Activated naive CD4-positive, alpha-beta T cell (primary cell): ENCODE results near the gene PRSS21.

Source experiments
- DNase-seq, 4 experiments: peaks; one replicate each; lab custom pipeline; 2025; lab: John Stamatoyannopoulos, UW

PRSS21 gene, protein sequence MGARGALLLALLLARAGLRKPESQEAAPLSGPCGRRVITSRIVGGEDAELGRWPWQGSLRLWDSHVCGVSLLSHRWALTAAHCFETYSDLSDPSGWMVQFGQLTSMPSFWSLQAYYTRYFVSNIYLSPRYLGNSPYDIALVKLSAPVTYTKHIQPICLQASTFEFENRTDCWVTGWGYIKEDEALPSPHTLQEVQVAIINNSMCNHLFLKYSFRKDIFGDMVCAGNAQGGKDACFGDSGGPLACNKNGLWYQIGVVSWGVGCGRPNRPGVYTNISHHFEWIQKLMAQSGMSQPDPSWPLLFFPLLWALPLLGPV

DNA sequence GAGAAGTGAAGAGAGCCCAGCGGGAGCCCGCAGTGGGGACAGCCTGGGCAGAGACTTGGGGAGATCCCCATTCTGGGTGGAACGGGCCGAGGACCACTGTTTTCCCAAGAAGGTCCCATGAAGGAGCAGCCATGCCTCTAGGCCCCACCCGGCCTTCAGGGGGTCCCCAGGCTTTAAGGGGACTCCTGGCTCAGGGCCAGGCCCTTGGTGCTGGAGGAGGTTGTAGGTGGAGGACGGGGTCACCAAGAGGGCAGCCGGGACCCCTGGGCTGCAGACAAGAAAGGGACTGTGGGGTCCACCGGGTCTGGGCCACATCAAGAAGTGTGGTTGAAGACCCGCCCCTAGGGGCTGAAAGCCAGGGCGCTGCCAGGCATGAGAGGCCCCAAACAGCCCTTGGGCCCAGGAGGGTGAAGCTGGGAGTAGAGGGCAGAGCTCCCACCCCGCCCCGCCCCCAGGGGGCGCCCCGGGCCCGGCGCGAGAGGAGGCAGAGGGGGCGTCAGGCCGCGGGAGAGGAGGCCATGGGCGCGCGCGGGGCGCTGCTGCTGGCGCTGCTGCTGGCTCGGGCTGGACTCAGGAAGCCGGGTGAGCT, at the start of gene PRSS21:
Gene PRSS21 (plus strand): TSS at position 487 of the 589 bp plus-strand sequence. CDS start 32 bp downstream, at position 519.
- DNase-seq: peak in 1 of 4 experiments; percentile 15

DNA sequence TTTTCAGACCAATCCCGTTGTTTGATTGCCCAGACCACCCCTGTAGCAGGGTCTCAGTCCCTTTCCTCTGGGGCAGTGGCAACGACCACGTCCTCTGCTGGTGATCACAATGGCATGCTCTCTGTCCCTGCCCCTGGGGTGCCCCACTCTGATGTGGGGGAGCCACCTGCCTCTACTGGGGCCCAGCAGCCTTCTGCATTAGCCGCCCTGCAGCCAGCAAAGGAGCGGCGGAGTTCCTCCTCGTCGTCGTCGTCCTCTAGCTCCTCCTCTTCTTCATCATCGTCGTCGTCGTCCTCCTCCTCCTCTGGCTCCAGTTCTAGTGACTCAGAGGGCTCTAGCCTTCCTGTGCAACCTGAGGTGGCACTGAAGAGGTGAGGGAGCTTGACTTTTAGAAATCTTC, 49.1 kb upstream of the PRSS21 start:
- DNase-seq: no peak

DNA sequence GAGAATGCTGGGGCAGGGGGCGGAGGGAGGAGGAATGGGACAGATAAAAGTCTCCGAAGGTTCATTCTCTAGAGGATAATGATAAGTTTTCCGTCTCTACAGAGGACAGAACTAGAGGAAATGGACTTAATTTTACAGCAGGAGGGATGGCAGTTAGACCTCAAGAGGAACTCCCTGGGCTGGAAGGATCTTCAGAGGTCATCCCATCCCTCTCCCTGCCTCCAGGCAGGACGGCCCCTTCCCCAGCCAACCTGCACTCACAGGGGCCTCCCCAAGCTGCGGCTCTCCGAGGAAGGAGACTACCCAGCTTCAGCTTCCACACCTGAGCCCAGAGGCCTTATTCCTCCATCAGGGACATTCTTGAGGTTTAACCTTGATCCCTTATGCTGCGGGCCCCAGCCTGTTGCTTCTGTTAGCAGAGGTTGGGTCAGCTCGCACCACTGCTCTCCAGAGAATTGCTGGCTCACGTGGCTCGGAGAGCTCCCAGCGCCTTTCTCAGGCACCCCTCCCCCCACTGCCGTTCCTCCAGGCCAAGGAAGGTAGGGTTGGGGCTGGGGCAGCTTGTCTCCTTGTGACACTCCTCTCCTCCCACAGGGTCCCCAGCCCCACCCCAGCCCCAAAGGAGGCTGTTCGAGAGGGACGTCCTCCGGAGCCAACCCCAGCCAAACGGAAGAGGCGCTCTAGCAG, 48.5 kb upstream of the PRSS21 start:
- DNase-seq: no peak

DNA sequence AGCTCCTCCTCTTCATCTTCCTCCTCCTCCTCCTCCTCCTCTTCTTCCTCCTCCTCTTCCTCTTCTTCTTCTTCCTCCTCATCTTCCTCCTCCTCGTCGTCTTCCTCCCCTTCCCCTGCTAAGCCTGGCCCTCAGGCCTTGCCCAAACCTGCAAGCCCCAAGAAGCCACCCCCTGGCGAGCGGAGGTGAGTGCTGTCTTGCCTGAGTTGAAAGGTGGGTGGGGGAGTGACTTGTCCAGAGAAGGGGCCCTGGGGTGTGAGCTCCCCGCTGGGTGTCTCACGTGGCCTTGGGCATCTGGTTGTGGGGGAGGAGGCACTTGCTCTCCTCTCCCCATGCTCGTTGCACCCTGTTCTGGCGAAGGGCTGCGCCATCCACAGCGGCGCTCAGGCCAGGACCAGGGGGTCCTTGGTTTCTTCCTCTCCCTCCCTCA, 47.9 kb upstream of the PRSS21 start:
- no peak for DNase-seq

DNA sequence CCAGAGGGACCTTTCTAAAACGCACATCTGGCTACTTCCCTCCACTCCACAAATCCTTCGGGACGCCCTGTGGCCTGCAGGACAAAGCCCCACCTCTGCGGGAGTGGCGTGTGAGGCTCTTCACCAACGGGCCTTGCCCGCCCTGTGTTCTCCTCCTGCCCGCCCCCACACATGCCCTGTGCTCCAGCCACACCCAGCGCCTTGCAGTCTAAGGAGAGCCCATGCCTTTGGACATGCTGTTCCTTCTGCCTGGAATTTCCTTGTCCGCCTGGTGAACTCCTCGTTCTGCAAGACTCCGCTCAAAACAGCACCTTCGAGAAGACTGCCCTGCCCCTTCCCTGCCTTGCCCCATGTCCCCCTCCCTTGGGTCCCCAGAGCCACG, 47.4 kb upstream of the PRSS21 start:
- no peak for DNase-seq

DNA sequence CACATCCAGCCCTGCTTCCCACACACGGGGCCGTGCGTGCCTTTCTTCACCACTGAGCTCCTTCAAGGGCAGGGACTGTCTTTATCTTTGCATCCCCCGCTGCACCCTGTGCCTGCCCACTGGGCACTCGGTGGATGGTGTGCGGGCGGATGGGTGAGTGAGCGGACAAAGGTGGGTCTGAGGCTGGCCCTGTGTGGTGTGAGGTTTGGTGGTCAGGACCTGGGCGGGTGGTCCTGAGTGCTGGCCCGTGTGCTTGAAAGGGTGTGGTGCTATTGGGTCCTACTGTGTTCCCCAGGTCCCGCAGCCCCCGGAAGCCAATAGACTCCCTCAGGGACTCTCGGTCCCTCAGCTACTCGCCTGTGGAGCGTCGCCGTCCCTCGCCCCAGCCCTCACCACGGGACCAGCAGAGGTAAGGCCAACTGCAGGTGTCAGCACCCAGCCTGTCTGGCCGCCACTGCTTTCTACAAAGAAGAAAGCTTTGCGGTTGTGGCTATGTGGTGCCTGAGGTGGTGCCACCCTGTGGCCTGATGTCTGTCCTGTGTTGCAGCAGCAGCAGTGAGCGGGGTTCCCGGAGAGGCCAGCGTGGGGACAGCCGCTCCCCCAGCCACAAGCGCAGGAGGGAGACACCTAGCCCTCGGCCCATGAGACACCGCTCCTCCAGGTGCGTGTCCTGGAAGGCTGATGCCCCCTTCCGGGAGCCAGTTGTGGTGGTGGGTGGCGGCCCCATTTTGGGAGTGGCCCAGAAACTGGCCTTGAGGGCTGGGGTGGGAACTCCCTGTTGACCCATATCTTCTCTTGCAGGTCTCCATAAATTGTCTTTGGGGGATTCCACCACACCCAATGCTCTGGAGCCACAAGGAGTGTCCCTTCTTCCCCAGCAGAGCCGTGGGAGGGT, 46.7 kb upstream of the PRSS21 start:
- no peak for DNase-seq

DNA sequence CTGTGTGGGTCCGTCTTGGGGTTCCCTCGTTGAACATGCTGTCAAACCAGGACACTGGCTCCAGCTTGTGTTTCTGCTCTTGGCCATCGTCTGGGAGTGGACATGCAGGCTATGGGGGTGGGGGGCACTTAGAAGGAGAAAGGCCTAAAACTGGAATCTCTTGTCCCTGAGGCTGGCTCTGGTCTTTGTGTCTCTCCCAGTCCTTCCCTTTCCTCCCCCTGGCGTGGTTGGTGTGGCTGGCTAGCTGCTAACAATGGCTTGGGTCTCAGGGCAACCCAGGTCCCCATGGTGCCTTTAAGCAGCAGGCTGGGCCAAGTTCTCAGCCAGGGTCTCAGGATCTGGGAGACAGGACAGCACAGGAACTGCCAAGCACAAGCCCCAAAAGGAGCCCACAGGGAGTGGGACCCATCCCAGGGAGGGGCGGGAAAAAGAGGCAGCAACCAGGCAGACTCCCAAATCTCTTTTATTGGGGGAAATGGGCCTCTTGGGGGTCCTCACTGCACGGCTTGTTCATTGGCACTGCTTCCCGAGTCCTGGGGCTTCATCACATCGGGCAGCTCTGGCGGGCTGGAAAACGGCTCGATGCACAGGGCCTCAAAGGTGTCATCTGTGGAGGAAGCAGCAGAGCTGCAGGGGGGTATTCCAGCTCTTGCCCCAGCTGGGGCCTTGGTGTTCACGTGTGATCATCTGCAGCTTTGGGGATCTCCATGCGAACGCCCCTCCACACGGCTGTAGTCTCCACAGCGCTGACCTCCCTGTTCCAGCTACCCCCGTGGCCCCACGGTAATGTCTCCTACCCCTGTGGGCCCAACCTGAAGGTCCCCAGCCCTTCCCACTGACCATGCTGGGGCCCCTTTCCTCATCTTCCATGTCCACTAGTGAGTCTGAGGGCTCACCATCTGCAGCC, 45.3 kb upstream of the PRSS21 start:
- DNase-seq: no peak

DNA sequence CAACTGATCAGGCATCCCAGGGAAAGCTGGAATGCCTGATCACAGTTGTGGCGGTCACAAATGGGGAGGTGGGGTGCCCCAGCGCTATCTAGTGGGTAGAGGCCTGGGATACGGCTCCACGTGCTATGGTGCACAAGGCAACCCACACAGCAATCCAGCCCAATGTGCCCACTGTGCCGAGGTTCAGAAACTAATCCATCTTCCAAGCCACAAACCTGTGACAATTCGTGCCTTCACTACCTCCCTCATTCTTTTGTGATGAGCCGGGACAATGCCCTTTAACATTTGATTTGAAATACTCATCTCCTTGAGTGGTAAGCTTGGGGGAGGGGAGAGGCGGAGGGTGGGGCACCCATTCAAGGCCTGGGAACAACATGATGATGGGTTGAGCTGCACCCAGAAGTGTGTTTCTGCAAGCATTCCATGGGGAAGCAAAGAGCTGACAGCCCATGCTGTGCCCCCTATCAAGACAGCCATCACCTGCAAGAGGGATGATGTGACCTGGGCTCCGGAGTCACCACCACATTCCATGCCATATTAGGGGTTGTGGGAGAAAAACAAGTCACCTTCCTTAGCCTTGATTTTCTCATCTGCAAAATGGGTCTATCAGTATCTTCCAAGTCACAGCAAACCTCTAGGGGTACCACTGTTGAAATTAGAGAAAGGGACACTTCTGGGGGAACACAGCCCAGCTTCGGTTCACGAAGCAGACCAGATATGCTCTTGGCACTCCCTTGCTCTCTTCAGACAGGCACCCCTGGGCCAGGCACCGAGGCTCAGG, 43.7 kb upstream of the PRSS21 start:
- no peak for DNase-seq

DNA sequence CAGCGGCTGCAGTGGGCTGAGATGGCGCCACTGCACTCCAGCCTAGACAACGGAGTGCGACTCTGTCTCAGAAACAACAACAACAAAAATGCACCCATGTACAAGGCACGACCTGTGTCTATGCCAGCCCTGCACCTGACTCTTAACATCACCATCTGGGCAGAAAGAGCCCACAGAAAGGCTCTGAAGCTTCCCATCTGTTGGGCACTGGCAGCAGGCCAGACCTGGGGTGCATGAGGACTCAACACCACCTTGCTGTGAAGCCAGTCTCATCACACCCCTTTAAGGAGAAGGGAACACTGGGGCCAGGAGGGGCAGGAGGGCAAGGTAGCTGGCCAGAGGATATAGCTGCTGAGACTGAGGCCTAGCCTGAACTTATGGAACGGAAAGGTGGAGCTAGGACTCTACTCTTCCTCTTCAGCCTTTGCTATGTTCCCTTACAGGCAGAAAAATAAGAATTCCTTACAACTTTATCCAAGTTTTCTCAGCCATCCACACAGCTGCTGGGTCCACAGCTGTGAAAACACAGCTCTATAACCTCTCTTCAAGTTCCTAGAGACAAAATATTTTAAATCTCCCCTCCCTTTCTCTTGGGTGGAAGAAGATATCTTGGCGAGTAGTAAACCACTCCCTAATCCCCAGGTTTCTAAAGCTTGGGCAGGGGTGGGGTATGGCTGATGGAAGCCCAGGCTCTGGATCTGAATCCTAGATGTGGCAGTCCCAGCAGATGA, 42.7 kb upstream of the PRSS21 start:
- DNase-seq: no peak

DNA sequence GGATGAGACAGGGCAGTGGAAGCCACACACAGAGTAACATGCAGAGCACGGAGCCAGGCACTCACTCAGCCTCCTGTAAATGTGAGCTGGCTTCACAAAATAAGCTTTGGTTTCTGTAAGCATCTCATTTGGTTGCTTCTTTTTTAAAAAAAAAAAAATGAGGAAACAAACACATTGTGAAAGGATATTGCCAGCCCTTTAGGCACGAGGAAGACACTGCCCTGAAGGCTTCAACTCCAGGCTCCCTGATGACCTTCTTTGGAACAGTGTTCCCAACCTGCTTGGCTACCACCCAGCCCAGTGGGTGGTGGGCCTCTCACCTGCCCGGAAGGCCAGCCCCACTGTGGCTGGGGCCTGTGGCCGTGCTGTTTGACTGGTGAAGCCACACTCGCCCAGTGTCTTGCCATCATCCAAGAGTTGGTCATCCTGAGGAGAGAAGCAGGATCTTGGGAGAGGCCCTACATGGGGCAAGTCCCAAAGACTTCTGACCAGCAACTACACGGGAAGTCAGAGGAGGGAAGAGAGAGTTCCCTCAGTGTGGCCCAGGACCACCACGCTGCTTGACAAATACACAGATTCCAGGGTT, 41.8 kb upstream of the PRSS21 start:
- no peak for DNase-seq

DNA sequence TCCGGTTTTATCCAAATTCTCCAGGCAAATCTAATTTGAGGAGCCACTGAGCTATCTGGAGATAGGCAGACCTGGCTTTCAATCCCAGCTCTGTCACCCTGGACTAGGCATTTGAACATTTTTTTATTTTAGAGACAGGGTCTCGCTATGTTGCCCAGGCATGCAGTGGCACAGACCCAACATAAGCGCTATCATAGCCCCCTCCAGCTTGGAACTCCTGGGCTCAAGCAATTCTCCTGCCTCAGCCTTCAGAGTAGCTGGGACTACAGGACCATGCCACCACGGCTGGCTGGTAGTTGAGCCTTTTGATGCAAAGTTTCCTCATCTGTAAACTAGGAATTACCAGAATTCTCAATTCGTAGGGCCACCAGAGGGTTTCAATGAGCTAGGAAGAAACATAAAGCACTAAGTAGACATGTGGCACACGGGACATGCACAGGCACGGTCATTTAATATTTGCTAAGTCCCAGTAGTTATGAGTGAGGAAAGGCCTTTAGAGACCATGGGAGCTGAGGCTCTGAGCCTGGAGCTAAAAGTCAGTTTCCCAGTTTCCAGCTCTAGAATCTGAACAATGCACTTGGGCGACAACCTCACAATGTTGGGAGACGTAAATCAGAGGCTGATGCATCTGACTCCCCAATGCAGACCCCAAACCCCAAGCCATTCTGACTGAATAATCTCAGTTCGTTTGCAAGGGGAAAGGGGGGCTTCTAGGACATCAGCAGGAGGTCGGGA, 41.1 kb upstream of the PRSS21 start:
- DNase-seq: no peak

DNA sequence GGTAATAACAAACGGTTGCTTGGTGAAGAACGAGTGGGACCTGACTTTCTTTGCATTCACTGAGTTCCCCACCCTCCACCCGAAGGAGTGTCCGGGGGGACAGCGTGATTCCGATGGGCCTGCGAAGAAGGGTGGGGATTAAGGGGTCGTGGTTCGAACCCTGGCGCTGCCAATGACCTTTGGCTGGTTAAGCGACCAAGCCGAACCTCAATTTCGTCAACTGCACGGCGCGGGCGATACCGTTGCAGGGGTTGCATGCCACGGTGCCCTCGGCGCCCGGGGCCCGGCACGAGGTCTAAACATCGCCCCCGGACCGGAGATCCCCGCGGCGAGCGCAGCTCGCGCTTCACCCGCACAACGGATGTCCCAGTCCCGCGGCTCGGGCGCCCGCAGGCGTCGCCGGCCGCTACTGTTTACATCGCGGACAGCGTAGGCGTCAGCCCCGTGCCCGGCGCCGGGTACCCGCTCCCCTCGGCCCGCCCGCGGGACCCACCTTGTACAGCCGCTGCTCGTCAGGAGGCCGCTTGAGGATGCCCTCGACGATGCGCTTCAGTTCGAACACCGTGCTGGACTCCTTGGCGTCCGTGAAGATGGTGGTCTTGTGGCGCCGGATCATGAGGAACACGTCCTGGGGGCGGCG, 40.4 kb upstream of the PRSS21 start:
- DNase-seq: peak in 1 of 4 experiments; percentile 32

DNA sequence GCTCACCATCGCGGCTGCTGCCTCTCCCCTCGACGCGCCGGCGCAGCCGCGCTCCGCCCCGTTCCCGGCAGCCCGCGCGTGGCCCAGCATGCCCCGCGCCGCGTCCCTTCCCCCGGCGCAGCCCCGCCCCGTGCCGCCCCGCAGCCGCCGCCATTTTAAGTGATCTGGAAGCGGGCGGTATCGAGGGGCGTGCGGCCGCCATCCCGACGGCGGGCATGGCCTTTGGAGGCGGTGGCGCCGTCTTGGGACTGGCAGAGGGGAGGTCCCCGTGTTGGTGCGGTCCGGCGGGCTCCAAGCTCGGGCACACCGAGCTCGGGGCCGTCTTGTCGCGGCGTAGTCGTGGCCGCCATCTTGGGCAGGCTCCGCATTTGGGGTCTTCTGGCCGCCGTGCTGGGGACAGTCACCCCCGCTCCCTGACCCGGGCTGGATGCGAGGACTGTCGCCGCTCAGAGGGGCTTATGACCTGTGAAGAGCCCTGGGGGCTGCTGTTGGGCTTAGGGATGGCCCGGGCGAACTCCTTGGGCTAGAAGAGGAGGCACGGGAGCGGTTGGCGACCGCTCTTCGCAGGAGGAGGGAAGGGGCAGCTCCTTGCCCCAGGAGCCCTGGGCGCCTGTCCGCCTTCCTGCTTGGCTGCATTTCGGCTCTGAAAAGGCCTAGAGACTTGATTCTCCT, 39.7 kb upstream of the PRSS21 start, which contains the start of gene ELOB:
Gene ELOB (minus strand): TSS at position 50 of the 672 bp plus-strand sequence. CDS start 41 bp downstream, at position 9.
- DNase-seq: peak; percentile 73 to 92 (median 81)

DNA sequence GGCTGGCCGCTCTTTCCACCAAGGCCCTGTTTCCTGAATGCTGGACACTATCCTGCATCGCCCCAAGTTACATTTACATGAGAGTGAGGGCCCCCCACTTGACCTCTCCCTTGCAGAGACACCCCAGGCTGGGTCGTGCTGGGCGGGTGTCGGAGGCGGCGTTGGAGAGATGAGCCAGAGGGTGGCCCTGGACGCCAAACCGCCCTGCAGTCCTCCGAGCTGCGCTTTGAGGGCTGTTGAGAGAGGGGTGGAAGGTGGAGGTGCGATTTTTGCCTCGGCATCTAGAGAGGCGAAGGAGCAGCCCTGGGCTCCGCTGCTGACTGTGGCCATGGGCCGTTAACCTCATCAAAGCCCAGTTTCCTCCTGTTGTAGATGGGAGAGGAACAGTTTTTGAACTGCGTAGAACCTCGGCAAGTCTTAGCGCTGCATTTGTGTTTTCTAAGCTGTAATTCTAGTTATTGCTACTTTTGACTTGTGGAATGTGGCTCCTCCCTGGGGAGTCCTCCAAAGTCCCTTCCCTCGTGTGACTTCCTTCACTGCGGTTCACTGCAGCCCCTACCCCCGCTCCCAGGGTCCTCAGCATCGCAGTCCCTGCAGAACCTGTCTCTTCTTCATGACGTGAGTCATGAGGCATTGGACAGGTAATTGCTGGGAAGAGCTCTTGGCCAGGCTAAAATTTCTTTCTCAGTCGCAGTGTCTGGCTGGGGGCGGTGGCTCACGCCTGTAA, 39.0 kb upstream of the PRSS21 start:
- peak in 1 of 4 experiments; percentile 47 for DNase-seq

DNA sequence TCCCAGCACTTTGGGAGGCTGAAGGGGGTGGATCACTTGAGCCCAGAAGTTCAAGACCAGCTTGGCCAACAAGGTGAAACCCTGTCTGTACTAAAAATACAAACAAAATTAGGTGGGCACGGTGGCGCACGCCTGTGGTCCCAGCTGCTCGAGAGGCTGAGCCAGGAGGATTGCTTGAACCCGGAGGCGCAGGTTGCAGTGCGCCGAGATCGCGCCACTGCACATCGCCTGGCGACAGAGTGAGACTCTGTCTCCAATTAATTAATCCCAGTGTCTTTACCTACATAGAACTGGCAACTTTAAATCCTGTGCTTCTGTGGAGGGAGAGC, 38.4 kb upstream of the PRSS21 start:
- no peak for DNase-seq

DNA sequence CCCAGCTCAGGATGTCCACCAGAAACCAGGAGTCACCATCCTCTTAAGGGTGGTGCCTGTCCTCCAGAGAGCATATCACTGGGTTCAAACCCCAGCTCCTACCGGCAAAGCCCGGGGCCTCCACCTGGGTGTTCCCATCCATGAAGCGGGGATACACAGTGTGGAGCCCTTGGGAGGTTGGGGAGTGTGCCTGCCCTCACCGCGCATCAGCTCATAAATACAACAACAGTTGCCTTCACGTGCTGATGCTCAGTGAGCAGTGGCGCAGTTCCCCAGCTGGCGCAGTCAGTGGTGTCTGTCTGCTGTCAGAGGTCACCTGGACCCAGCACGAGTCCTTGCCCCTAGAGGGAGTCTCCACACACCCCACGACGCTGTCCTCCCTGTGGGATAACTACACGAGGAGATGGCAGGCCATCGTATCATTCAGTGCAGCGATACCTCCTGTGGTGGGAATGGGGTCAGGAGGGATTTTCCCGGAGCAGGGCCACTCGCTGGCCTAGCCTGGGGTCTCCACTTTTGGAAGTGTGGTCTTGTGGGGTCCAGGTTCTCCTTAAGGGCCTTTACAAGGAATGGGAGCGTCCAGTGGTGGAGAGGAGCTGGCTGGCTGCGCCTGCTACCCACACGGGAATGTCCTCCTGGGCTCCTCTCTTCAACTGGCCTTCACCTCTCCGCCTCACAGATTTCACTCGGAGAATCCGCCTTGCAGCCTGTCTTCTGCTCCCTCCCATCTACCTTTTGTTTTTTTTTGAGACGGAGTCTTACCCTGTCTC, 37.7 kb upstream of the PRSS21 start:
- no peak for DNase-seq
